Stimulated activated CD8-positive, alpha-beta memory T cell treated with anti-CD3 and anti-CD28 coated beads, Interleukin-2, amount 100 ng/mL, for 1 hour (primary cell): Measurements from ENCODE around the gene LOXHD1.

Experiments used
- DNase-seq, 2 donors: peaks; one replicate each; pipeline ENCODE4 v3.0.0-alpha.2; 2020; ENCODE audit warnings: low read depth in 2 of 2

Gene LOXHD1

DNA sequence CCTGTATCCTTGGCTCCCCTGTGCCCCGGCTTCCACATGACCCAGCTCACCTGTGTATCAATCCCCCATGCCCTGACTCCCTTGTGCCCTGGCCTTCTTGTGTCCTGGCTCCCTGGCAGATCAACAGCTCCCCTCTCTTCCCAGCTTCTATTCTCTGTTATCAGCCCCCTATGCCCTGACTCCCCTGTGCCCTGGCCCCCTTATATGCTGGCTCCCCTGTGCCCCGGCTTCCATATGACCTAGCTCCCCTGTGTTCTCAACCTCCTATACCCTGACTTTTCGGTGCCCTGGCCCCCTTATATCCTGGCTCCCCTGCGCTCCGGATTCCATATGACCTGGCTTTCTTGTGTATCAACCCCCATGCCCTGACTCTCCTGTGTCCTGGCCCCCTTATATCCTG is 209.2 kb downstream of the LOXHD1 start:
- DNase-seq = no peak

DNA sequence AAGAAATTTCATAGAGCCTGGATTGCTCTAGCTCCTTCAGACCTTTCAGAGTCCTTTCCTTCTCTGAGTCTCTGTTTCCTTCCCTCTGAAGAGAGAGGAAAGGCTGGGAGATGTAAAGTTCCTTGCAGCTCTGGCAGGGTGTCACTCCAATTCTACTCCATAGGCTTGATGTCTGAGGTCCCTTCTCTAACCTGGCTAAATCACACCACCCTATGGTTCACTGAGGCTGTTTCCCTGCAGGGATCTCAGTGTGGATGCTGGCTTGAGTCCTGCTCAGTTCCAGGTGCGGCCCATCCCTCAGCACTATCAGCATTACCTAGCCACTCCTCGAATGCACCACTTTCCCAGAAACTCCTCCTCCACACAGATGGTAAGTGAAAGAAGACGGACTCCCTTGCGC is 209.7 kb downstream of the LOXHD1 start:
- DNase-seq = no peak

DNA sequence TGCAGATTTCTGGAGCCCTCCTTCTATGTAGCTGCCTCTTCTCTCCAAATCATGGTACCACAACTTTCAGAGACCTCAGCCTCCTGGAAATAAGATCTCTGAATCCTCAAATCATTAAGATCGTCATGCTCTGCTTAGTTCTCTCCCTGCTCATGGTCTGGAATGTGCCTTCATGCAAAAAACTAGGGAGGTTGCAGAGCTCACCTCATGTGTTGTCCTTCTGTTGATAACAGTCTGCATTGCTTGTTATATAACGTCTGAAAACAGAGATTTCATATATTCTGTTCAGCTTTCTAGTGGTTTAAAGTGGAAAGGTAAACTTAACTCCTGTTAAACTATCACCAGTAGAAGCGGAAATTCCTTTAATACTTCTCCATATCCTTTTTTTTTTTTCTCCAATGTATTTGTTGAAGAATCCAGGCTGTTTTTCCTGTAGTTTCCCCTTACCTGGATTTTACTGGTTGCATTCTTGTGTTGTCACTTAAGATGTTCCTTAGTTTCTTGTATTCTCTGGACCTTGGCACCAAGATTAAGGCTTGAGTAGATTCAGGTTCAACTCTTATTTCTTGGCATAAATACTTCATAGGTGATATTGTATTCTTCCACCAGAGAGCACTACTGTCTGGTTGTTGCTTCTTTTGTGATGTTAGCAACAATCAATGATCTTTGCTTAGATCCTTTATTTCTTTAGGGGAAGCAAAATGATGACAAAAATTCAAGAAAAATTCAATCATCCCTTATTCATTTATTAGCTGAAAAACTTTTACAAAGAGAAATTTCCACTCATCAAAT is 211.3 kb downstream of the LOXHD1 start:
- DNase-seq = no peak

DNA sequence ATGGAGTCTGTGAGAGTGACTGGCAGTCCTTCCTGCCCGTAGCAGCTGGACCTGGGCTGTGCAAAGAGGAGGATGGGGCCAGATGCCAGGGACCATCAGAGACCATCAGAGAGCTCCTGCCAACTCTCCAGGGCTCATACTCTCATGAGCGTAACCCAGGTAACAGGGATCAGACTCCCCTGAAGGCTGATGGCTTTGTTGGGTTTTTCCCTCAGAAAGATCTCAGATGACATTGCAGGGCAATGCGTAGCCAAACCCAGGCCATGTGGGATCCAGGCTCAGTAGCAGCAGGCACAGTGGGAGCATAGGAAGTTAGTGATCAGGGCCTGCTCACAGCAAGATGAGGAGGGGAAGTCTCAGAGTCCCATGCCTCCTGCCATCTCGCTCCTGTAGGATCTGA is 218.0 kb downstream of the LOXHD1 start:
- DNase-seq = no peak

DNA sequence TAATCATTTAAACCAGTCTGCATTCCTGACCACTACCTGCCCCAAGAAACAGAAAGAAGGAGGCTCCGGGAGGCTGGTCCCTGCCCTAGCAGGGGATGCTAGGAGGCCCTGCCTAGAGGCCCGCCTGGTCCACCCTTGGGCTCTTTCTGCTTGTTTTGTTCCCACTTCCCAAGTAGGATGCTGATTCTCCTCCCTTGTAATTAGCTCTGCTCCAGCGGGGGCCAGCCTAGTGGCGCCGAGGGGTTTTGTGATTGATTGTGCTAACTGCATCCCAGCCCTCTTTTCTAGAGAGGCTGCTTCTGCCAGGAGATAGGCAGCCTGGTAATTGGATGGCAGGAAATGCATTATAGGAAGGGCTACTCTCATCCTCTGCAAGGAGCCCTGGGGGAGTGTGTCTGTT is 220.0 kb downstream of the LOXHD1 start:
- DNase-seq = no peak

DNA sequence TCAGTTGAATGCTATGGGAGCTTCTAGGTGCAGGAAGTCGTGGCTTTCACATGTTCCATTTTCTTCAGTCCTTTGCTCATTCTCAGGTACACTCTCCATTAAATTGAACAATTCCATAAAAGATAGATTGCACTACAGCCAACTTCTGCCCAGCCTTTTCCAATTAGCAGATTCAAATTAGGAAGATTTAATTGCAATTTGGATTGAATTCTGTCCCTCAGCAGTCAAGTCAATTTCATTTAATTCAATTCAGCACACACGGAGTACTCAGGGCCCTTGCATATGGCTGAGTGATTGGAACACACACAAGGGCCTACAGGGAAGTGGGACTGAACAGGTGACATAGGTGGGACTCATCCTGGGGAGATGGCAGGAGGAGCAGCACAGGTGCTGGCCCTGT is 220.4 kb downstream of the LOXHD1 start:
- no peak for DNase-seq

DNA sequence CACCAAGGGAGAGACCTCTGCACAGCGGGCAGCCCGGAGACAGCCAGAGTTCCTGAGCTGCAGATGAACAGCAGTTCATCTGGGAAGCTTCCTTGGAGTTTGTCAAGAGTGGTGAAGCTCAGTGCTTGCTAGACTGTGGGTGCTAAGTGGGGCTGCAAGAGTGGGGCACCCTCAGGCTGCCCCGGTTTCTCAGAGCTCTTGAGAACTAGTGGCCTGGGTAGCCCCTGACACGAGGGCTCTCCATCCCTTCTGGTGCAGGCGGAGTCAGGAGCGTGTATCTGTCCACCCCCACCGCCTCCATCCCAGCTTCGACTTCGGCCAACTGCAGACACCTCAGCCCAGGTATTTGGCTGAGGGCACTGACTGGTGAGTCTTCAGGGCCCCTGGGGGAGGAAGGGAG is 222.0 kb downstream of the LOXHD1 start:
- no peak for DNase-seq

DNA sequence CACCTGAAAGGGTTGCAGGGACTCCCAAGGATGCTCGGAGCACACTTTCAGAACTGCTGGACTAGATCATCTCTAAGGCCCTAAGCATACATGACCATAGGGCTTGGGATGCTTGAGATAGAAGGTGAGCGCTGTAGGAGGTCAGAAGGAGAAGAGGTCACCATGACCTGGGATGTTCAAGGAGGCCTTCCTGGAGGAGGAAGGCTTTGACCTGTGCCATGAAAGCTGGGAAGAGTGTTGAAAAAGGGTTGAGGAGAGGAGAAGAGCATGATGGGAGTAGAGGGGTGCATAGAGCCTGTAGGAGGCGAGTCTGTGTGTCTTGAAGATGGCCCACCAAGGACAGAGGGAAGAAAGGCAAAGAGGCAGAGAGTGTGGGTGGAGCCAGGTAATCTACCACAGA is 222.4 kb downstream of the LOXHD1 start:
- no peak for DNase-seq

DNA sequence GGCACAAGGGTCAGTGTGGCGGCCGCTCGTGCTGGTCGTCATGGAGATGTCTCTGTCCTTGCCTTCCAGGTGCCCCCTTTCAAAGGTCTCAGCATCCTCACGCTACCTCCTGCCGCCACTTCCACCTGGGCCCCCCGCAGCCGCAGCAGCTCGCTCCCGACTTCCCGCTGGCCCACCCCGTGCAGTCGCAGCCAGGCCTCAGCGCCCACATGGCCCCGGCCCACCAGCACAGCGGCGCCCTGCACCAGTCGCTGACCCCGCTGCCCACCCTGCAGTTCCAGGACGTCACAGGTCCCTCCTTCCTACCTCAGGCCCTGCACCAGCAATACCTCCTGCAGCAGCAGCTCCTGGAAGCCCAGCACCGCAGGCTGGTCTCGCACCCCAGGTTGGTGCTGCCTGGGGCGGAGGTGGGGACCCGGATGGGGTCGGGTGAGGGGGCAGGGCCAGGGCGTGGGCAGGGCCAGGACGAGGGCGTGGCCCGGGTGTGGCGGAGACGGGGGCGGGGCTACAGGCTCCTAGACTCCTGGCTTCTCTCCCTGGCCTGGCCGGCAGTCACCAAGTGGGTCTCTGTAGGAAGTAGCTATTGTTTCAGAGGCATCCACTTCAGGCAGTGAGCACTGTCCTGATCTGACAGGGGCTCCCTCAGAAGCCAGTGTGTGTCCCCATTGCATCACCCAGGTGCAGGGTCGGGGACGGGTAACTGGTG is 223.7 kb downstream of the LOXHD1 start:
- DNase-seq = no peak

DNA sequence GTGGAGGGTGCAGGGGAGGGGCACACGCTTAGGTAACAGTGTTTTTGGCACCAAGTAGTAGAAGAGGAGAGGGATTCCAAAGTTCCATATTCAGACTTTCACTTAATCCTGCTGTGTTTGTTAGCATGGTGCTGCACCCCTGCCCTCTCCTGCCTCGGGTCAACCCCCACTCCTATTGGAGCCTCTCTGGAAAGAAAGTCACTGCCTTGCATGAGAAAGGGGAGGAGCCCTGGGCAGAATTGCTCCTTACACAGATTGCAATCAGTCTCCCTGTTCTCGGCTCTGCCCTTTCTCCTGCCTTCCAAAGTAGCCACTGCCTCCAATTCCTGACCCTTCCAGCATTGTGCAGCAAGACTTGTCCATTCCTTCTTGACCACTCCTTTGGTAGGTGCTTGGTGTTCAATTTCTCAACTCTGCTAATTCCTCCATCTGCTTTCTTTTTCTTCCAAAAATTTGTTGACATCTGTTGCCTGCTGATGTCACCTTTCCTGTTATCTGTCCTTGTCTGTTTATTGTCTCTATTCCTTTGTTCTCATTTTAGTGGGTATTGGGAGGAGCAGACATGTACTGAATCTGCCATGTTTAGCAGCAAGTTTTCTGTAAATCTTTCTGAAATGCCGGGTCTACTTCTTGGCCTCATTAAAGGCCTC is 225.4 kb downstream of the LOXHD1 start:
- no peak for DNase-seq

DNA sequence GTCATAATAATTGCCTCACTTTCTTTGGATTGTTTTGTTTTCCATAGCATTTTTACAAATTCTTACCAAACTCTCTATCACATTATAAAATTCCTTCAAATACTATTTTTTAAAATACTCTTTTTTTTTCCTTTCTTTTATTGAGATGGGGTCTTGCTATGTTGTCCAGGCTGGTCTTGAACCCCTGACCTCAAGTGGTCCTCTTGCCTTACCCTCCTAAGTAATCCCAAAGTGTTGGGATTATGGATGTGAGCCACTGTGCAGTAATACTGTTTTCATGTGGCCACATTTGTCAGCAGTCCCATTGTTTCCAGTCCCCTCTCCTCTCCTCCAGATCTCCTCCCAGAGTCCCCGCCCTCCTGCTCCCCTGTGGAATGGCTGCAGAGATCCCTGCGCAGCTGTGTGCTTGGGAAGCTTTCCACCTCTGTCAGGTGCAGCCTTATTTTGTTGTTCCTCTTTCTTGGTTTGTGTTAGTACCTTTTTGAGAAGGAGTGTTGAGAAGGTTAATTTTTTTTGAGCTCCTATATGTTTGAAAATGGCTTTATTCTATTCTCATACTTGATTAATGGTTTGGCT is 227.3 kb downstream of the LOXHD1 start:
- DNase-seq = no peak

DNA sequence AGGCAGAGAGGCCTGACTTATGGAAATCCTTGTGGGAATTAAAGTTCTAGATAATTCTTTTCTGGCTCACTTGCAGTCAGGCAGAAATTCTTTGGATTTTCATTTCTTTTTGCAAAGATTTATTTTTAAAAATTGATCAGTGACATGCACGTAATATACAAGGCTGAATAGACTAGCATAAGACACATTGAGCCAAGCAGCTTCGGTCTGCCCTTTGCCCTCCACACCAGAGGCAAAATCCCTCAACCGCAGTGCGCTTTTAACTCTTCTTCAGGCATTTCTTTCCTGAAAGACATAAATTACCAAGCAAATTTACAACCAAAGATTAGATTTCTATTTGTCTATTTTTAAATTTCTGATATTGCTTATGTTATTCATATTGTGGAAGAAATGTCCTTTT is 227.9 kb downstream of the LOXHD1 start:
- no peak for DNase-seq

DNA sequence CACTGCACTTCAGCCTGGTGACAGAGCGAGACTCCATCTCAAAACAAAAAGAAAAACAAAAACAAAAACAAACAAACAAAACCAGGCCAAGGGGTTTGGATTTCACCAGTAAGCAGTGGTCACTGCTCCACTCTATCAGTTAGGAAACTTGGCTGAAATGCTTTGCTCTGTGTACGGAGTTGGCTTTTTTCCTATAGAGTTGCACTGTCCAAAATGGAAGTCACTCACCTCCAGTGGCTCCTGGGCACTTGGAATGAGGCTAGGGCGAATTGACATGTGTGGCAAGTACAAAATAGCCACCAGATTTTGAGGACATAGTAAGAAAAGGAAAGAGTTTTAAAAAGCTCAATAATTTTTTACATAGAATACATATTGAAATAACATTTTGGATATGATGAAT is 228.7 kb downstream of the LOXHD1 start:
- no peak for DNase-seq

DNA sequence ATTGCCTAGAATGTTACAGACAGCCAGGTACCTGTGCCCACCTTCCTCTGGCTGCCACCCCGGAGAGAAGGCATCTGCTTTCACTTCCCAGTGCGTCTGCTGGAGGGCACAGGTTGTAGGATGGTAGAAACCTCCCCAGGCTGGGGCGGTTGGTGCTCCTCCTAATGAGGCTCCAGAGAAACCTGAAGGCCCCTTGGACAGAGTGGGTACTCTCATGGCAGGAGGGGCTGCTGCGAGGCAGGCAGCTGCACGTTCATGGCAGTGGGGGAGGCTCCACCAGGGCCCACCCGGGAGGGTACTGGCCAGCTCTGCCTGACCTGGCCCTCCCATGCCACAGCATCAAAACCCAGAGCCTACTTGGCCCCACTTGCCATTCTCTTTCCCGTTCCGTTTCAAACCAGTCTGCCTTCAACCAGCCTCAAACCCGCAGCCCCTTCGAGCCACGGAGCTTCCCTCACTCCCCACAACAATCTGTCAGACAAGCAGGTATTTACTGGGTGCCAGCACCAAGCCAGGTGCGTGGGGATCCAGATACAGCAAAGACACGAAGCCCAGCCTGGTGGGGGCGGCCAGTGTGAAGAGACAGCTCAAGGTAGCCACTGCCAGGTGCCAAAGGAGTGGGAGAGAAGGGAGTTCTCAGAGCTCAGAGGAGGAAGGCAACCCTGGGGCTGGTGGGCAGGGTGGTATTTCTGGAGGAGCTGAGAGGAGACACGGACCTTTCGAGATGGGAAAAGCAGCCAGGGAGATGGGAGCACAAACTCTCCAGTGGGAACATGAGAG is 229.6 kb downstream of the LOXHD1 start:
- no peak for DNase-seq
